ENCODE data around the gene RRP36. TPM values are rescaled to one million over a fixed set of nuclear protein-coding genes. Genes with fewer than 3 reads are reported as not detected.

Gene RRP36
- total RNA-seq, 1 experiment from 2014 or later, result 63.4 TPM

GRCh38 chr6:43045371-43045930 is 24.0 kb downstream of the RRP36 start:
- intact Hi-C loops (cut with micrococcal nuclease), result no loop called here
- no peaks in the 10 kb centered on the region for H3K9me3 ChIP-seq (ENCODE audit: control insufficient read depth in 1 of 2, insufficient read depth in 1 of 2, low read depth in 1 of 2, low read length in 2 of 2)
- peaks cover 5 to 15% of the 10 kb centered on the region in 2 experiments; a peak in 3 of 4 replicates for H3K36me3 ChIP-seq (ENCODE audit: control insufficient read depth in 1 of 2, insufficient read depth in 2 of 2, low read length in 2 of 2)
- no peak overlapping the region for H3K4me3 ChIP-seq (replicated peaks in 1 of 2; ENCODE audit: low read depth in 1 of 2, low read length in 2 of 2)
- H3K4me2 ChIP-seq (ENCODE audit: low read length), result no peak overlapping the region
- H3K27ac ChIP-seq (ENCODE audit: low read depth, low read length), result no peak overlapping the region
- H3K27me3 ChIP-seq (ENCODE audit: insufficient read depth, low read length), result no peaks in the 10 kb centered on the region
- DNase-seq (ENCODE audit: low read depth, low spot score) (no peak), ATAC-seq (no peak)
- CTCF ChIA-PET, result no interaction called here
- H3K4me1 ChIP-seq (ENCODE audit: control insufficient read depth in 1 of 2, insufficient read depth in 2 of 2, low read length in 2 of 2), result no peaks in the 10 kb centered on the region
- no peaks in the 10 kb centered on the region for H4K20me1 ChIP-seq (ENCODE audit: insufficient read depth)
- no peaks in the 10 kb centered on the region for H3K79me2 ChIP-seq (ENCODE audit: insufficient read depth, low read length)
- BruUV-seq (replicated peaks), result no TSS peak
- no peaks in the 10 kb centered on the region for H3K9me2 ChIP-seq (ENCODE audit: insufficient read depth)
- no peak overlapping the region for H2AFZ ChIP-seq (ENCODE audit: low read depth, low read length, poor library complexity, severe bottlenecking)
- RAD21 ChIA-PET (ENCODE audit: low non-redundant PET in 1 of 2, low total read pairs in 2 of 2, uncharacterized antibody in 2 of 2, unreplicated experiment in 2 of 2), result no interaction called here
- no peak for TF ChIP-seq RAD21 (IDR thresholded peaks at IDR 0.05; ENCODE audit: low read depth)
- no peak for TF ChIP-seq SRF (IDR thresholded peaks at IDR 0.05; ENCODE audit: low read depth)
- no peak for TF ChIP-seq ZBTB33 (IDR thresholded peaks at IDR 0.05; ENCODE audit: extremely low read depth, insufficient replicate concordance, low read length)
- TF ChIP-seq ATF3 (IDR thresholded peaks at IDR 0.05), result no peak
- TF ChIP-seq POLR2A (IDR thresholded peaks at IDR 0.05; ENCODE audit: borderline replicate concordance, extremely low read depth, insufficient read depth, insufficient read length), result no peak
- no peak for TF ChIP-seq TCF7L2 (IDR thresholded peaks at IDR 0.05; ENCODE audit: borderline replicate concordance, extremely low read depth, insufficient read depth, insufficient read length)
- no peak for TF ChIP-seq CTCF (IDR thresholded peaks at IDR 0.05 in 2 of 3, conservative IDR thresholded peaks at IDR 0.05 in 1 of 3; ENCODE audit: borderline replicate concordance in 1 of 3, insufficient read depth in 1 of 3, low read depth in 2 of 3, low read length in 2 of 3)
- TF ChIP-seq EZH2 (IDR thresholded peaks at IDR 0.05), result no peak
- TF ChIP-seq ZNF274 (IDR thresholded peaks at IDR 0.05; ENCODE audit: low read depth, low read length), result no peak
- no peak for TF ChIP-seq JUND (IDR thresholded peaks at IDR 0.05)
- TF ChIP-seq SIN3A (IDR thresholded peaks at IDR 0.05; ENCODE audit: low read depth), result no peak
- TF ChIP-seq REST (IDR thresholded peaks at IDR 0.05; ENCODE audit: low read depth), result no peak
- no peak for TF ChIP-seq ZFX (IDR thresholded peaks at IDR 0.05)
- TF ChIP-seq FOSL1 (IDR thresholded peaks at IDR 0.05; ENCODE audit: low read depth), result no peak
- TF ChIP-seq CEBPB (IDR thresholded peaks at IDR 0.05; ENCODE audit: low read depth), result no peak
- TF ChIP-seq EZH2phosphoT487 (IDR thresholded peaks at IDR 0.05; ENCODE audit: borderline replicate concordance), result no peak
- no peak for TF ChIP-seq SP1 (IDR thresholded peaks at IDR 0.05; ENCODE audit: low read depth)
- no peak overlapping the region for H3K9ac ChIP-seq (ENCODE audit: low read length)
- POLR2A ChIA-PET, result no interaction called here
